NCI-H69 (cell line): Measurements from ENCODE around the gene ELANE.

Experiments used
- DNase-seq: peaks from one replicate; lab custom pipeline; 2025; lab: John Stamatoyannopoulos, UW

Gene ELANE

DNA sequence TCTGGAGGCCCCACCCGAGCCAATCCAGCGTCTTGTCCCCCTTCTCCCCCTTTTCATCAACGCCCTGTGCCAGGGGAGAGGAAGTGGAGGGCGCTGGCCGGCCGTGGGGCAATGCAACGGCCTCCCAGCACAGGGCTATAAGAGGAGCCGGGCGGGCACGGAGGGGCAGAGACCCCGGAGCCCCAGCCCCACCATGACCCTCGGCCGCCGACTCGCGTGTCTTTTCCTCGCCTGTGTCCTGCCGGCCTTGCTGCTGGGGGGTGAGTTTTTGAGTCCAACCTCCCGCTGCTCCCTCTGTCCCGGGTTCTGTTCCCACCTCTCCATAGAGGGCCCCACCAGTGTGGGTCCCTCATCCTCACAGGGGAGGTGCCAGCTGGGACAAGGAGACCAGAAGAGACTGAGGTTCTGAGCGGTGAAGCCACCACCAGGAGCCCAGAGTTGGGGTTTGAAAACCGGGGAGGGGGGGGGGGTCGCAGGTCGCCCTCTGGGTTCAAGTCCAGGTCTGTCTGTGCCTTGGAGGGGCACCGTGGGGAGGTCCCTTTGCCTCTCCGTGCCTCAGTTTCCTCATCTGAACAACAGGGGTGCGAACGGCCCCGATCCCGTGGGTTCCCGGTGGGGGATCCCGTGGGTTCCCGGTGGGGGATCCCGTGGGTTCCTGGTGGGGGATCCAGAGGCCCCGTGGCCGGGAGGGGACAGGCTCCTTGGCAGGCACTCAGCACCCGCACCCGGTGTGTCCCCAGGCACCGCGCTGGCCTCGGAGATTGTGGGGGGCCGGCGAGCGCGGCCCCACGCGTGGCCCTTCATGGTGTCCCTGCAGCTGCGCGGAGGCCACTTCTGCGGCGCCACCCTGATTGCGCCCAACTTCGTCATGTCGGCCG, at the start of gene ELANE:
TSS of gene ELANE (plus strand) at position 168 of the 878 bp plus-strand sequence. CDS start at position 194, 26 bp downstream.
- no peak for DNase-seq

DNA sequence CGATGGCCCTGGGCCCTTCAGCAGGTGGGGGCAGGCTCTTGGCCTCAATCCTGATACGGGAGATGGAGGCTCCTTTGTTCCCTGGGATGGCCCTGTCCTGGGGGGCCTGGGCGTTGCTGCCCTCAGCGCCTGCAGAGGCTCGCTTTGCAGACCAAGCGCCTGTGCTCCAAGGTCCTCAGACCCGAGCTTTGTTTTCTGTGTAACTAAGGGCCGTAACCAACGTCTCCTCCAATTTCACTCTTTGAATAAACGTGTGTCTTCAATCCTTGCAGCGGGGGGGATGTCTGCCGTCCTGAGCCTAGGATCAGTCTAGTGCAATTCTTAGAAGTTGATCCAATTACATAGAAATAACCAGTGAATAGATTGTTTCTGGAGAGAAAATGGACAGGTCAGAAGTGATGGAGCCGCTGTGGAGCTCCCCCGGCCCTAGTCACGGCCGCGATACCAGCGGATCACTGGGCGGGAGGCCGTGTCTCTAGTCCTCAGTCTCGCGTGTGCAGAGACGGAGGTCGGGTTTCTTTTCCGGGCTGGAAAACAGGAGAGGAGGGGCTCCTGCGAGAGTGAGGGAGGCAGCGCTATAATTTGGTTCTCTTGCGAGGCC, 49.5 kb upstream of the ELANE start:
- no peak for DNase-seq

DNA sequence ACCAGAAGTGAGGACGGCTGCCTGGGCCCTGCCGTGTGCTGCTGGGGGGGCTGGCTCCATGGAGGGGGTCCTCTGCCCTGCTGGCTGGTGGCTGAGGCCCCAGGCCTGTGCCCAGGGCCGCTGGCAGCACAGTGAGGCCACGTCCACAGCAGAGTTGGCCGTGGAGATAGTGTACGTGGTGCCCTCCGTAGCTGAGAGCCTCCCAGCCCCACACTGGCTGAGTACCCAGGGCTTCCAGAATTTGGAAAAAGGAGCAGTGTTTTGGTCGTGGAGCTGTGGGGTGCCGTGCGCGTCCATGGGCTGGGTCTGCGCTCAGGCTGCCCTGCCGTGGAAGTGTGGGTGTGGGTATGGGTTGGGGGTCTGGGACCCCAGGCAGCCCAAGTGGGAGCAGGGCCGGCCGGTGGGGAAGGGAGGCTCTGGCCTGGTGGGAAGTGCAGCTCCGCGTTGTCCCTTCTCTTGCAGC, 49.0 kb upstream of the ELANE start:
- no peak for DNase-seq

DNA sequence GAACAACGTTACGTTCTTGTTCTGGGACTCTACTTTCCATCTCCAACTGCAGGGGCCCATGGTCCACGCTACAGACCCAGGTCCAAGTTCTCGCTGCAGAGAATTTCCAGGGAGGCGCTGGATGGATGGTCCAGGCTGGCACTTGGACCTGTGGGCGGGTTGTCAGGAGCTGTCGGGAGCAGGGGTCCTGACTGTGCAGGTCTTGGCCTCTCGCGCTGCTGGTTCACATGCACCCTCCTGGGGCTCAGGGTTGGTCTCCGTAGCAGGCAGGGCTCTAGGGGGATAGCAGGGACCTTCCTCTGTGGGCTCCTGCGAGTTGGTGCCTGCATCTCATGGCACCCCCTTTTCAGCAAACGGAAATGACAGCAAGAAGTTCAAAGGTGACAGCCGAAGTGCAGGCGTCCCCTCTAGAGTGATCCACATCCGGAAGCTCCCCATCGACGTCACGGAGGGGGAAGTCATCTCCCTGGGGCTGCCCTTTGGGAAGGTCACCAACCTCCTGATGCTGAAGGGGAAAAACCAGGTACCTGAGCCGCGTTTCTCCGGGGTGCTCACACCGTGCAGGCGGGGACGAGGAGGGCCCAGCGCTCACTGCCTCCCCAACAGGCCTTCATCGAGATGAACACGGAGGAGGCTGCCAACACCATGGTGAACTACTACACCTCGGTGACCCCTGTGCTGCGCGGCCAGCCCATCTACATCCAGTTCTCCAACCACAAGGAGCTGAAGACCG, 48.3 kb upstream of the ELANE start:
- no peak for DNase-seq

DNA sequence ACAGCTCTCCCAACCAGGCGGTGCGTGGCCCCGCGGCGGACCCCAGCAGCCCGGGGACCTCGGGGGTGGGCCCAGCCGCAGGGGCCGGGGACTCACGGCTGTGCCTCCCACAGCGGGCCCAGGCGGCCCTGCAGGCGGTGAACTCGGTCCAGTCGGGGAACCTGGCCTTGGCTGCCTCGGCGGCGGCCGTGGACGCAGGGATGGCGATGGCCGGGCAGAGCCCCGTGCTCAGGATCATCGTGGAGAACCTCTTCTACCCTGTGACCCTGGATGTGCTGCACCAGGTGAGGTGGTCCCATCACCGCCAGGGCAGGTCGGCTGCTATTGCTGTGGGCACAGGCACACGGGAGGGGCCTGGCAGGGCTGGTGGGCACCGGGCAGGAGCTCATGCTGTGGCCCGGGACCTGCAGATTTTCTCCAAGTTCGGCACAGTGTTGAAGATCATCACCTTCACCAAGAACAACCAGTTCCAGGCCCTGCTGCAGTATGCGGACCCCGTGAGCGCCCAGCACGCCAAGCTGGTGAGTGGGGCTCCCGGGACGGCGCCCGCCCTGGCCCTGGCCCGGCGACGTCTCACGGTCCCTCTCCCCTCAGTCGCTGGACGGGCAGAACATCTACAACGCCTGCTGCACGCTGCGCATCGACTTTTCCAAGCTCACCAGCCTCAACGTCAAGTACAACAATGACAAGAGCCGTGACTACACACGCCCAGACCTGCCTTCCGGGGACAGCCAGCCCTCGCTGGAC, 47.5 kb upstream of the ELANE start:
- no peak for DNase-seq

DNA sequence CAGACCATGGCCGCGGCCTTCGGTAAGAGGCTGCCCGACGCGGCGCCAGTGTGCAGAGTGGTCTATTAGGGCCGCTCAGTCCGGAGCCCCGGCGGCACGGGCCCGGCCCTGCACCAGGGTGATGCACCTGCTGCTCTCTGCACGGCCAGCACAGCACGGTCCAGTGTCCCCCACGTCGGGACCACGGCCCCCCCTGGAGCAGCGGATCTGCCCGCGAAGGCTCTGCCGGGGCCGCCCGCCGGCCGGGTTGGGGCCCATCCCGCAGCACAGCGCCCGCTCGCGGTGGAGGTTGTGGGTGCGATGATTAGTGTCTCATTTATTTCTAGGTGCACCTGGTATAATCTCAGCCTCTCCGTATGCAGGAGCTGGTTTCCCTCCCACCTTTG, 46.9 kb upstream of the ELANE start:
- DNase-seq, result no peak

DNA sequence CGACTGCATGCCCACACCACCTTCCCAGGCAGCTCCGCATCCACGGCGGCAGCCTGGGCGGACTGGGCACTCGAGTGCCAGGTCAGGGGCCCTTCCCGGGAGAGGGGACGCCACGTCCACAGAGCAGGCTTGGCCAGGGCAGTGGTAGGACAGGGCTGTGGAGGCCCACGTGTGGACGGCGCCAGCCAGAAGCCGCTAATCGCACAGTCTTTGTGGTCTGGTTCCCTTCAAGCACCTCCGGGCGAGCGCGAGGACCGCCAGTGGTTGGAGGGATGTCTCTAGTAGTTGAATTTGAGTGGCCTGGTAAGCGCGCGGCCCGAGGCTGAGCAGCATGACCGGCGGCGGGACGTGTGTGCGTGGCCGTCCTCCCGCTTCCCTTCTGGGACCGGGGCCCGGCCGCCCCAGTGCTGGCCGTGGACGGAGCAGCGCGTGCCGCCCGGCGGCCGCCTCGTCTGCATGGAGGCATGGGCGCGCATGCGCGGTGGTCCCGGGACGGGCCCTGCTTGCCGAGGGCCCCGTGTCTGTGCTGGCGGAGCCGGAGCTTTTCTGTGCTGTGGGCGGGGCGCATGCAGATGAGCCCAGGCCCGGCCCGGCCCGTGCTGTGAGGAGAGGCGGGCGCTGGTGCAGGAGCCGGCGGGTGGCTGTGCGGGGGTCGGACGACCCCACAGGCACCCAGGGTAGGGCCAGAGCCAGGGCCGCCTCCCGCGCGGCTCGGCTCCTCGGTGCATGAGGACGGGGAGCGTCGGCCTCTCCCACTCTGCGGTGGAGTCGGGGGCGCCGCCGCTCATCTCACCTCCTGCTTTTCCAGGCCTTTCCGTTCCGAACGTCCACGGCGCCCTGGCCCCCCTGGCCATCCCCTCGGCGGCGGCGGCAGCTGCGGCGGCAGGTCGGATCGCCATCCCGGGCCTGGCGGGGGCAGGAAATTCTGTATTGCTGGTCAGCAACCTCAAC, 46.2 kb upstream of the ELANE start:
- no peak for DNase-seq

DNA sequence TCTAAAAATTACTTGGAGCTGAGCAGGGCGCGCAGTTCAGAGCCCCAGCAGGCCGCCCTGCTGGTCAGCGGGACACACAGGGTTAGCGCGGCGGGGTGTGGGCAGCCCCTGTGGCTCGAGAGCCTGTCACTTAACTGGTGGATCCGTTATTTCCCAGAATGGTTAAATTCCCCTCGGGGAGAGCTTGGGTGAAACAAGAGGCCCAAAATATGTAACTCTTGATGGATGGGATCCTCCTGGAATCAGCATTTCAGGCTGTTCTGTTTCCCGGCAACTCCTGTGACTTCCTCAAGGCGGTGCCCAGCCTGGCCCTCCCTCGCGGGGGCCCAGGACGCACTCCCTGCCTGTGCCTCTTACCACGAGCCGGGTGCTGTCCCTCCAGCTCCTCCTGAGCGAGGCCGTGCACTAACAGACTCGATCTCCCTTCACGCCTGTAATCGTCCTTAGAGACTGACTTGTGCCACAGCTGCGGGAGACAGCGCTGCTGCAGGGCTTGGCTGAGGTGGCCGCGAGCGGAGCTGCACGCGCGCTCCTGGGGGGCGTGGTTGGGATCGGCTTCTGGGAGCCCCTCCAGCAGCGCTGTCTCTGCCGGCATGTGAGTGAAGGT, 45.2 kb upstream of the ELANE start:
- no peak for DNase-seq

DNA sequence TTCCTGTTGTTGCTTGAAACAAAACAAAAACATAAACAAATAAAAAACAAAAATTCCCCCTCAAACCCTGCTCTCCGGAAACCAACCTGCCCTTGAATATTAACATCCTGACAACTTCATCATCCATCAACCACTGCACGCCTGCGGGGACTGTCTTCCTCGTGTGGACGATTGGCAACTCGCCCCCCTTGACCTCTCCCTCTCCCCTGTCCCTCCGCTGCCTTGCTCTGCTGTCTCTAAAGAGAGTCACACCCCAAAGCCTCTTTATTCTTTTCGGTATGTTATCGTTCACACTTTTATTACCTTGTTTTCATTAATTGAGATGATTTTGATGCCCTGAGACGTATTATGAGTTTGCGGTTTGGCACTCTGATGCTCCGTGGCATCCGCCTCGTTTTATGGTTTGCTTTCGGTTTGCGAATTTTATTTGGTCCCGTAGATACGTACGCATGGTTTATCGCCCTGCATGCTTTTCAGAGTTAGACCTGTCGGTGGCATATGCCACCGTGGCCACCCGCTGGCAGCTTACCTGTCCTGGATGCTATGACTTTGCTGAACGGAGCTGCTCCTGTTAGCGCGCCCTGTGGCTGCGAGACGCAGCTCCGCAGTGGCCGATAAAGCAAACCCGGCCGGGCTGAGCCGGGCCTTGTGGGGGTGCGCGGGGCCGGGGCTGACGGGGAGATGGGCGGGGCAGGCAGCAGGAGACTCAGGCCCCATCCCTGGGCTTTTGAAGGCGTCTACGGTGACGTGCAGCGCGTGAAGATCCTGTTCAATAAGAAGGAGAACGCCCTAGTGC, 44.3 kb upstream of the ELANE start:
- no peak for DNase-seq

DNA sequence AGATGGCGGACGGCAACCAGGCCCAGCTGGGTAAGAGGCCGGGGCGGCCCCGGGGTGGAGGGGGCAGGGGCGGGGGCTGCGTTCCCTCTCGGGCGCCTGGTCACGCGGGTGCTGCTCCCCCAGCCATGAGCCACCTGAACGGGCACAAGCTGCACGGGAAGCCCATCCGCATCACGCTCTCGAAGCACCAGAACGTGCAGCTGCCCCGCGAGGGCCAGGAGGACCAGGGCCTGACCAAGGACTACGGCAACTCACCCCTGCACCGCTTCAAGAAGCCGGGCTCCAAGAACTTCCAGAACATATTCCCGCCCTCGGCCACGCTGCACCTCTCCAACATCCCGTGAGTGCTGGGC, 43.7 kb upstream of the ELANE start:
- no peak for DNase-seq

DNA sequence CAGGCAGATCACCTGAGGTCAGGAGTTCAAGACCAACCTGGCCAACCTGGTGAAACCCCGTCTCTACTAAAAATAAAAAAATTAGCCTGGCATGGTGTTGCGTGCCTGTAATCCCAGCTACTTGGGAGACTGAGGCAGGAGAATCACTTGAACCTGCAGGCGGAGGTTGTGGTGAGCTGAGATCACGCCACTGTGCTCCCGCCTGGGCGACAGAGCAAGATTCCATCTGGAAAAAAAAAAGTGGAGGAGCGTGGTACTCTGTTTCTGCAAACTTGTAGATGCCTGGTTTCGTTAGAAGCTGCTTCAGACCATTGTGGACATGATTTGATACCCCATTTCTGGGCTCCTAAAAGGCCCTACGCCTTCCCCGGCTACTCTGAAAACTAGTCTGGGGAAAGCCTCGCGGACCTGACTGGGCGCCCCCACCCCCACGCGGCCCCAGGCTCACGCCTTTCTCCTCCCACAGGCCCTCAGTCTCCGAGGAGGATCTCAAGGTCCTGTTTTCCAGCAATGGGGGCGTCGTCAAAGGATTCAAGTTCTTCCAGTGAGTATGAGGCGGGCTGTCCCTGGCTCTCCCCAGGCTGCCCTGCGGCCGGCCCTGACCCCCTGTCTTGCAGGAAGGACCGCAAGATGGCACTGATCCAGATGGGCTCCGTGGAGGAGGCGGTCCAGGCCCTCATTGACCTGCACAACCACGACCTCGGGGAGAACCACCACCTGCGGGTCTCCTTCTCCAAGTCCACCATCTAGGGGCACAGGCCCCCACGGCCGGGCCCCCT, 41.8 kb upstream of the ELANE start:
- no peak for DNase-seq

DNA sequence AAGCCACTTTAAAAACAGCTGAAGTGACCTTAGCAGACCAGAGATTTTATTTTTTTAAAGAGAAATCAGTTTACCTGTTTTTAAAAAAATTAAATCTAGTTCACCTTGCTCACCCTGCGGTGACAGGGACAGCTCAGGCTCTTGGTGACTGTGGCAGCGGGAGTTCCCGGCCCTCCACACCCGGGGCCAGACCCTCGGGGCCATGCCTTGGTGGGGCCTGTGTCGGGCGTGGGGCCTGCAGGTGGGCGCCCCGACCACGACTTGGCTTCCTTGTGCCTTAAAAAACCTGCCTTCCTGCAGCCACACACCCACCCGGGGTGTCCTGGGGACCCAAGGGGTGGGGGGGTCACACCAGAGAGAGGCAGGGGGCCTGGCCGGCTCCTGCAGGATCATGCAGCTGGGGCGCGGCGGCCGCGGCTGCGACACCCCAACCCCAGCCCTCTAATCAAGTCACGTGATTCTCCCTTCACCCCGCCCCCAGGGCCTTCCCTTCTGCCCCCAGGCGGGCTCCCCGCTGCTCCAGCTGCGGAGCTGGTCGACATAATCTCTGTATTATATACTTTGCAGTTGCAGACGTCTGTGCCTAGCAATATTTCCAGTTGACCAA, 41.1 kb upstream of the ELANE start:
- no peak for DNase-seq

DNA sequence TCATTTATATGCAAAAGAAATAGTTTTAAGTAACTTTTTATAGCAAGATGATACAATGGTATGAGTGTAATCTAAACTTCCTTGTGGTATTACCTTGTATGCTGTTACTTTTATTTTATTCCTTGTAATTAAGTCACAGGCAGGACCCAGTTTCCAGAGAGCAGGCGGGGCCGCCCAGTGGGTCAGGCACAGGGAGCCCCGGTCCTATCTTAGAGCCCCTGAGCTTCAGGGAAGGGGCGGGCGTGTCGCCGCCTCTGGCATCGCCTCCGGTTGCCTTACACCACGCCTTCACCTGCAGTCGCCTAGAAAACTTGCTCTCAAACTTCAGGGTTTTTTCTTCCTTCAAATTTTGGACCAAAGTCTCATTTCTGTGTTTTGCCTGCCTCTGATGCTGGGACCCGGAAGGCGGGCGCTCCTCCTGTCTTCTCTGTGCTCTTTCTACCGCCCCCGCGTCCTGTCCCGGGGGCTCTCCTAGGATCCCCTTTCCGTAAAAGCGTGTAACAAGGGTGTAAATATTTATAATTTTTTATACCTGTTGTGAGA, 40.5 kb upstream of the ELANE start:
- no peak for DNase-seq

DNA sequence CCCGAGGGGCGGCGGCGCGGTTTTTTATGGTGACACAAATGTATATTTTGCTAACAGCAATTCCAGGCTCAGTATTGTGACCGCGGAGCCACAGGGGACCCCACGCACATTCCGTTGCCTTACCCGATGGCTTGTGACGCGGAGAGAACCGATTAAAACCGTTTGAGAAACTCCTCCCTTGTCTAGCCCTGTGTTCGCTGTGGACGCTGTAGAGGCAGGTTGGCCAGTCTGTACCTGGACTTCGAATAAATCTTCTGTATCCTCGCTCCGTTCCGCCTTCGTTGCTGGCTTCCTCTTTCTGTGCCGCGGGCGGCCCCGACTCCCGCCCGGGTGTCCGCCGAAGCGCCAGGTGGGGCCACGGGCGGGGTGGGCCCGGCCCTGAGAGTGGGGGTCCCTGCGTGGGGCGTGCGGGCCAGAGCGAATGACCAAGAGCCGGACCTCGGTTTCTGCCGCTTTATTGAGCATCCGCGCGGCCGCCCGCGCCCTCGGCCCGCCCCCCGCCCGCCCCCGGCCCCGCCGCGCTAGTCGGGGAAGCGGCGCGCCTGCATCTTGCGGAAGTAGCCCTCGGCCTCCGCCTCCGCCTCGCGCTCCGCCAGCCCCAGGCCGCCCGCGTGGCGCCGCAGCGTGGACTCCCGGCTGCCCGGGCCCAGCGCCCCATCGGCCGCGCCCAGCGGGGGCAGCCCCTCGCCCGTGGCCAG, 39.9 kb upstream of the ELANE start:
- no peak for DNase-seq

DNA sequence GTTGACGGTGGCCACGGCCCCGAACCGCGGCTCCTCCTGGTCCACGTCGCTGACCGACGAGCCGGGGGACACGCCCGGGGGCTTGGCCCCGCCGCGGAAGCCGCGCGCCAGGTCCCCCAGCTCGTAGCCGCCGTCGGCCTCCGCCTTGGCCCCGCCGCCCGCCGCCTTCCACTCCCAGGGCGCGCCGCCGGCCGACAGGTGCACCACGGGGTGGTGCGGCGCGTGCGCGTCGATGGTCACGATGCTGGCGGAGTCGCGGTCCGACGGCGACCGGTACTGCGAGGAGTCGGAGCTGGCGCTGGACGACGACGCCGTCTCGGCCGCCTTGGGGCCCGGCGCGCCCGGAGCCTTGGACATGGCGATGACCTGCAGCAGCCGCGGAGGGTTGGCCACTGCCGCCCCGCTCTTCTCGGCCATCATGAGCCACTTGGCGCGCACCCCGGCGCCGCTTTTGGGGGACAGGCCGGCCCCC, 39.3 kb upstream of the ELANE start:
- no peak for DNase-seq

DNA sequence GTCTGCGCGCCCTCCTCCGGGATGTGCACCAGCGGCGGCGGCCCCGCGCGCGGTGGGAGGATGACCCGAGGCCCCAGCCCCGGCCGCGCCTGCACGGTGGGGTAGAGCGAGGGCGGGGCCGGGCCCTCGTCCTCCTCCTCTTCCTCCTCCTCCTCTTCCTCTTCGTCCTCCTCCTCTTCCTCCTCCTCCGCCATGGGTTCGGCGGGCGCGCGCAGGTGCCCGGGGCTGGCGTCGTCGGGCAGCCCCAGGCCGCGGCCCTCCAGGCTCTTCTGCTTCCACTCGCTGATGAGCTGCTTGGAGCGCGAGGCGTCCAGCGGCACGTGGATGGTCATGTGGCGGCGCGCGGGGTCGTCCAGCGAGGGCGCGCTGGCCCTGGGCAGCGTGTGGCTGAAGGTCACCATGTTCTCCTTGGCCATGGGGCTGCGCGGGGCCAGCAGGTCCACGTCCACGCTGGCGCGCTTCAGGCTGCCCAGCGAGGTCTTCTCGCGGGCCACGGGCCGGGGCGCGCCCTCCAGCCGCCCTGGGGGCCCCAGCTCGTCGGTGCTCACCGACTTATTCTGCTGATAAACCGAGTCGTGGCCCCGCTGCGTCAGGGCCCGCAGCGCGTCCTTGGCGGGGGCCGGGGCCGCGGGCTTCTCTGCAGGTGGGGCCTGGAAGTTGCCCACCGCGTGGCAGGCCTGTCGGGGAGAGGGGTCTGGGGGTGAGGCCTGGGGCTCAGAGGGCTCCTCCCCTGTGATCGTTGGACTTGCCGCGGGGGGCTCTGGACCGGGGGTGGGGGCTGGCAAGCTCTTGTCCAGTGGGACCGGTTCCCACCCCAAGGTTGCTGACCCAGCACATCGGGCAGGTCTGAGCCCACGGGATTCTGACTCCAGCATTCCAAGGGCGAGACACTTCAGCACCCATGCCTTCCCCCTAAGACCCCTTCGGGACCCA, 38.6 kb upstream of the ELANE start:
- DNase-seq, result no peak
